Left lung (tissue), 10 donors: ENCODE measurements around the gene SF3A2. TPM values are rescaled to one million over a fixed set of nuclear protein-coding genes. Genes with fewer than 3 reads are reported as not detected.

Experiments used
- ATAC-seq: fragments of 200-7000 bp; cut with Tn5 transposase; one replicate; pipeline ENCODE4 v1.9.1; 2020; ENCODE audit warnings: moderate library complexity
- DNase-seq, 4 donors: peaks; one replicate each; pipeline ENCODE4 v3.0.0-alpha.2; 2013 to 2020
- H3K27ac ChIP-seq, 2 donors: fragments of 200-600 bp; sonication (generic) in 1 of 2; one replicate each; pipeline versions ENCODE4 v1.5.0 to v1.8.0; 2020 to 2021
- H3K27me3 ChIP-seq, 2 donors: fragments of 200-600 bp; sonication (generic) in 1 of 2; one replicate each; pipeline versions ENCODE4 v1.5.0 to v1.8.0; 2020 to 2021
- H3K36me3 ChIP-seq, 2 donors: fragments of 200-600 bp; sonication (generic) in 1 of 2; one replicate each; pipeline versions ENCODE4 v1.5.0 to v1.8.0; 2020 to 2021
- H3K4me1 ChIP-seq, 2 donors: fragments of 200-600 bp; one replicate each; pipeline ENCODE4 v1.8.0; 2021
- H3K4me3 ChIP-seq, 2 donors: fragments of 200-600 bp; sonication (generic) in 1 of 2; one replicate each; pipeline versions ENCODE4 v1.5.0 to v1.8.0; 2020 to 2021; ENCODE audit warnings: mild to moderate bottlenecking in 1 of 2
- H3K9me3 ChIP-seq, 2 donors: fragments of 200-600 bp; sonication (generic) in 1 of 2; one replicate each; pipeline versions ENCODE4 v1.5.0 to v1.8.0; 2020 to 2021
- CTCF ChIP-seq, 2 donors: fragments of 200-600 bp; sonication (generic) in 1 of 2; IDR thresholded peaks; one replicate each; pipeline versions ENCODE4 v1.5.0 to v1.8.0; 2021; ENCODE audit warnings: antibody characterized with exemption in 2 of 2
- intact Hi-C, 2 donors: fragments of 100-400 bp; cut with DNase I; formaldehyde crosslinking; loops; one replicate each; pipeline versions ENCODE4 v1.11.2 to v1.14.2; 2022
- polyA plus RNA-seq, 6 donors: library from polyadenylated mRNA; unstranded; fragments of 120-200 nt; gene quantifications; one replicate each; pipeline ENCODE4 v1.2.1, GENCODE V29; 2013; ENCODE audit not compliant: insufficient read length in 6 of 6
- total RNA-seq, 2 donors: library from RNA; stranded (reverse); fragmentation: NEBNext Ultra II Directional; extraction: Animal tissue kit (Norgen Biotek cat#: 25700); gene quantifications; one replicate each; pipeline ENCODE4 v1.2.1, GENCODE V29; 2021
- donor health status: DM: no; HTN: yes; CAD: no.
- donor health status: DM: no; HTN: no; CAD: no.

SF3A2 gene
- total and polyA plus RNA-seq, 8 donors = 50.1 to 81.5 (median 71.4) TPM

DNA sequence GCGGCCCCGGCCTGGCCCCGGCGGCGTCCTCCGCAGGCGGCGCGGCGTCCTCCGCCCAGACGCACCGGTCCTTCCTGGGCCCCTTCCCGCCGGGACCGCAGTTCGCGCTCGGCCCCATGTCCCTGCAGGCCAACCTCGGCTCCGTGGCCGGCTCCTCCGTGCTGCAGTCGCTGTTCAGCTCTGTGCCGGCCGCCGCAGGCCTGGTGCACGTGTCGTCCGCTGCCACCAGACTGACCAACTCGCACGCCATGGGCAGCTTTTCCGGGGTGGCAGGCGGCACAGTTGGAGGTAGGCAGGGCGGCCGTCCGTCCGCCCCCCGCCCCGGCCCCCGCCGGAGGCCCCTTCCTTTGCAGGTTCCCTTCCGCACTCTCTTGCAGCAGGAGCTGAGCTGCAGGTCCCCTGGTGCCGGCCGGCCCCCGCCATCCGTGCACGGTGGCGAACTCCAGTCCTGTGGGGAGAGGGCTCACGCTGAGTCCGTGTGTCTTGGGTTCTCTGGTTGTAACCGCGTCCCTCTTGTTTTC is 9.7 kb upstream of the SF3A2 start:
- ATAC-seq (no peak), DNase-seq (no peak)
- Histone ChIP-seq H3K4me1 (no peaks in the 10 kb centered on the region), H3K27ac (no peak overlapping the region), H3K4me3 (no peak overlapping the region), H3K9me3 (no peaks in the 10 kb centered on the region), H3K36me3 (peaks cover 0 to 100% of the 10 kb centered on the region in 2 donors), H3K27me3 (no peaks in the 10 kb centered on the region)
- intact Hi-C loops = no loop called here
- no peak for TF ChIP-seq CTCF (IDR thresholded peaks at IDR 0.05)

- Histone ChIP-seq H3K9me3 (no peaks in the 10 kb centered on the region), H3K36me3 (peaks cover 0 to 100% of the 10 kb centered on the region in 2 donors), H3K4me3 (no peak overlapping the region), H3K27ac (no peak overlapping the region), H3K27me3 (no peaks in the 10 kb centered on the region), H3K4me1 (no peaks in the 10 kb centered on the region)
- ATAC-seq = no peak
- TF ChIP-seq CTCF (IDR thresholded peaks at IDR 0.05) = no peak
- no peak for DNase-seq
- intact Hi-C loops = no loop called here
Measured at GRCh38 chr19:2227415-2228156, 9.0 kb upstream of the SF3A2 start.

DNA sequence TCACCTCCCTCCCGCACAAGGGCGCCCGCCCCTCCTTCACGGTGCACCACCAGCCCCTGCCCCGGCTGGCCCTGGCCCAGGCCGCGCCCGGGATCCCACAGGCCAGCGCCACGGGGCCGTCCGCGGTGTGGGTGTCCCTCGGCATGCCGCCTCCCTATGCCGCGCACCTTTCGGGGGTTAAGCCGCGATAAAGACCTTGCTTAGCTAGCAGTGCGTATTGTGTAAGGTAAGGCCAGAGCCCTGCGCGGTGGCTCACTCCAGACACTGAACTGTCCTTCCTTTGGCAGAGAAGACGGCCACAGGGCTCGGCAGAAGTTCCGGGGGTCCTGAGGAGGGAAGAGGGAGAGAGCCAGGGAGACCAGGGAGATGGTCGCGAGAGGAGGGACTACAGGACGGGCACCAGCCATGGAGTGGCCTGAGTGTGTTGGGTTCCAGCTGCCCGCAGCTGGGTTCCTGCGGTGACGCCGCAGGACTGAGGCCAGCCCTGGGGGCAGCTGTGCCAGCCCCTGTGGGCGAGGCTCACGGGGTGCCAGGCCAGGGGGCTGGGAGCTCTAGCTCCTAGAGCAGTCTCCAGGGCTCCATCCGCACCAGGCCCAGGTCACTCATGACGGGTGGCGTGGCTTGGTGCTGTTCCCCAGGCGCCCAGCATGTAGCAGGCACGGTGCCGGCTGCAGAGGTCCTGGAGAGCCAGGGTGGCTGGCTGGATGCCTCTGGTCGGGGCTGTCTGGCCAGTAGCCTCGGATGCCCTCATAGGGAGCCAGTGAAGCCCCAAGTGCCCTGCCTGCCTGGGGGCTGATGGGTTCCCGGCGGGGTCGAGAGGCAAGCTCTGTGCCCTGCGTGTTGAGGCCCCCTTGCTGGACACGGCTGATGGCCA is 8.2 kb upstream of the SF3A2 start:
- Histone ChIP-seq H3K9me3 (no peaks in the 10 kb centered on the region), H3K36me3 (peaks cover 0 to 100% of the 10 kb centered on the region in 2 donors), H3K27me3 (no peaks in the 10 kb centered on the region), H3K4me3 (no peak overlapping the region), H3K27ac (no peak overlapping the region), H3K4me1 (peaks cover 0 to 6% of the 10 kb centered on the region in 2 donors)
- ATAC-seq = no peak
- no peak for DNase-seq
- intact Hi-C loops = no loop called here
- TF ChIP-seq CTCF (IDR thresholded peaks at IDR 0.05) = no peak

GRCh38 chr19:2229103-2230032 is 7.3 kb upstream of the SF3A2 start:
- intact Hi-C loops = loop anchor here in 1 of 2 donors (10.0 kb wide), 1 partner anchor 75 kb away; the partner anchor contains the start of gene AP3D1
- no peak for TF ChIP-seq CTCF (IDR thresholded peaks at IDR 0.05)
- Histone ChIP-seq H3K27me3 (no peaks in the 10 kb centered on the region), H3K4me3 (no peak overlapping the region), H3K9me3 (no peaks in the 10 kb centered on the region), H3K4me1 (peaks cover 0 to 16% of the 10 kb centered on the region in 2 donors), H3K36me3 (peaks cover 0 to 99% of the 10 kb centered on the region in 2 donors), H3K27ac (no peak overlapping the region)
- ATAC-seq (no peak), DNase-seq (no peak)
